Cardiac muscle cell (in vitro differentiated cells and primary cell): ENCODE data around the gene SUFU. TPM values are rescaled to one million over a fixed set of nuclear protein-coding genes. Genes with fewer than 3 reads are reported as not detected.
A peak's percentile ranks its signal among the peaks of the same experiment; 100 is the strongest.

Source experiments
- DNase-seq, 2 donors: peaks; one replicate each; pipeline versions ENCODE4 v3.0.0 to v3.0.0-alpha.2; 2010 to 2017; ENCODE audit warnings: low read depth in 1 of 2, low spot score in 1 of 2
- H3K27ac ChIP-seq: fragments of 200-600 bp; sonication (generic); 2 replicates; pipeline ENCODE4 v1.5.1; 2016
- H3K27me3 ChIP-seq: fragments of 200-600 bp; sonication (generic); 2 replicates; pipeline ENCODE4 v1.6.0; 2016; ENCODE audit warnings: control low read depth
- H3K36me3 ChIP-seq: fragments of 200-600 bp; sonication (generic); 2 replicates; pipeline ENCODE4 v1.5.1; 2016; ENCODE audit warnings: control low read depth
- H3K4me1 ChIP-seq: fragments of 200-600 bp; sonication (generic); 2 replicates; pipeline ENCODE4 v1.8.1; 2017; ENCODE audit warnings: low read depth, mild to moderate bottlenecking, mixed run types
- H3K4me3 ChIP-seq: fragments of 200-600 bp; sonication (generic); 2 replicates; pipeline ENCODE4 v1.5.1; 2016; ENCODE audit warnings: mild to moderate bottlenecking
- H3K9me3 ChIP-seq: fragments of 200-600 bp; sonication (generic); 2 replicates; pipeline ENCODE4 v1.5.1; 2017; ENCODE audit warnings: low read depth, mild to moderate bottlenecking, control low read depth
- polyA plus RNA-seq: library from polyadenylated mRNA; unstranded; fragments of >200 nt; fragmentation: Nextera tagmentation; extraction: Ambion mirVana; gene quantifications from 2 replicates; pipeline ENCODE4 v1.2.1, GENCODE V29; 2016
- total RNA-seq: library from RNA; depleted of rRNA; stranded (reverse); fragments of >200 nt; gene quantifications from 2 replicates; pipeline ENCODE4 v1.2.3, GENCODE V29; 2016
- TF ChIP-seq, protein P1 (sequence below): IDR thresholded peaks from 2 replicates; pipeline ENCODE4 v1.5.1; 2012; ENCODE audit warnings: low read depth, mild to moderate bottlenecking, low read length

Gene SUFU
- total and polyA plus RNA-seq, 2 experiments from 2014 or later = 14.2 to 18.4 TPM

DNA sequence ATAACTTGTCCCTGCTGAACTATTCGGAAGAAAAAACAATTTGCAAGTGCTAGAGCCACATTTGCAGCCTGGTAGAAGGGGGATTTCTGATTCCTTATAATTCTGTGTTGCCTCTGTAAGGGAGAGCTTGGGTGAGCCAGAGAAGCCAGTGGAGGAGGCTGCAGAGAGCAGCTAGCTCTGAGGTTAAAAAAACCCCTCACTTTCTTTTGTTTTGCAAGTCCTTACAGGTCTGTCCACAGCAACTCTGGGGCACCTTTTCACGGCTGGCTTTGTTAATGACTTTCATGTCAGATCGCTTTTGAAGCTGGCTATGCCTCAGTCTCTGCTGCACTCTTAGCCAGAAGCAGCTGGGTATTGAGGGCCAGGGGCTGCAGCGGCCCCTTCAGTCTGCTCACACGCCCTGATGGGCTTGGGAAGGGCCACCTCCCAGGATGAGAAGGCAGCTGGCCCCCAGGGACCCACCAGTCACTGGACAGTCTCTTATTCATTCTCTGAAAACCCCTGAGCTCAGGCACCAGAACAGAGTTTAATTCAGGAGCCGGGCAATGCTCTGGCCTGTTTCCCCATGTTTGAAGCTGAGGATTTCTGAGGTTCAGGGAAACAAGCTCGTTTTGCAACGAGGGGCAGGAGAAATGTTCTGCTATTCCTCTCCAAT lies 171.4 kb downstream of the SUFU start:
- TF ChIP-seq, protein P1, sequence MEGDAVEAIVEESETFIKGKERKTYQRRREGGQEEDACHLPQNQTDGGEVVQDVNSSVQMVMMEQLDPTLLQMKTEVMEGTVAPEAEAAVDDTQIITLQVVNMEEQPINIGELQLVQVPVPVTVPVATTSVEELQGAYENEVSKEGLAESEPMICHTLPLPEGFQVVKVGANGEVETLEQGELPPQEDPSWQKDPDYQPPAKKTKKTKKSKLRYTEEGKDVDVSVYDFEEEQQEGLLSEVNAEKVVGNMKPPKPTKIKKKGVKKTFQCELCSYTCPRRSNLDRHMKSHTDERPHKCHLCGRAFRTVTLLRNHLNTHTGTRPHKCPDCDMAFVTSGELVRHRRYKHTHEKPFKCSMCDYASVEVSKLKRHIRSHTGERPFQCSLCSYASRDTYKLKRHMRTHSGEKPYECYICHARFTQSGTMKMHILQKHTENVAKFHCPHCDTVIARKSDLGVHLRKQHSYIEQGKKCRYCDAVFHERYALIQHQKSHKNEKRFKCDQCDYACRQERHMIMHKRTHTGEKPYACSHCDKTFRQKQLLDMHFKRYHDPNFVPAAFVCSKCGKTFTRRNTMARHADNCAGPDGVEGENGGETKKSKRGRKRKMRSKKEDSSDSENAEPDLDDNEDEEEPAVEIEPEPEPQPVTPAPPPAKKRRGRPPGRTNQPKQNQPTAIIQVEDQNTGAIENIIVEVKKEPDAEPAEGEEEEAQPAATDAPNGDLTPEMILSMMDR = no peak
- Histone ChIP-seq H3K36me3 (no peaks in the 10 kb centered on the region), H3K4me3 (no peak overlapping the region), H3K27ac (peak overlapping the region; percentile 89), H3K9me3 (no peaks in the 10 kb centered on the region), H3K27me3 (no peaks in the 10 kb centered on the region), H3K4me1 (peaks cover 88% of the 10 kb centered on the region)
- peak in 1 of 2 donors; percentile 55 for DNase-seq

DNA sequence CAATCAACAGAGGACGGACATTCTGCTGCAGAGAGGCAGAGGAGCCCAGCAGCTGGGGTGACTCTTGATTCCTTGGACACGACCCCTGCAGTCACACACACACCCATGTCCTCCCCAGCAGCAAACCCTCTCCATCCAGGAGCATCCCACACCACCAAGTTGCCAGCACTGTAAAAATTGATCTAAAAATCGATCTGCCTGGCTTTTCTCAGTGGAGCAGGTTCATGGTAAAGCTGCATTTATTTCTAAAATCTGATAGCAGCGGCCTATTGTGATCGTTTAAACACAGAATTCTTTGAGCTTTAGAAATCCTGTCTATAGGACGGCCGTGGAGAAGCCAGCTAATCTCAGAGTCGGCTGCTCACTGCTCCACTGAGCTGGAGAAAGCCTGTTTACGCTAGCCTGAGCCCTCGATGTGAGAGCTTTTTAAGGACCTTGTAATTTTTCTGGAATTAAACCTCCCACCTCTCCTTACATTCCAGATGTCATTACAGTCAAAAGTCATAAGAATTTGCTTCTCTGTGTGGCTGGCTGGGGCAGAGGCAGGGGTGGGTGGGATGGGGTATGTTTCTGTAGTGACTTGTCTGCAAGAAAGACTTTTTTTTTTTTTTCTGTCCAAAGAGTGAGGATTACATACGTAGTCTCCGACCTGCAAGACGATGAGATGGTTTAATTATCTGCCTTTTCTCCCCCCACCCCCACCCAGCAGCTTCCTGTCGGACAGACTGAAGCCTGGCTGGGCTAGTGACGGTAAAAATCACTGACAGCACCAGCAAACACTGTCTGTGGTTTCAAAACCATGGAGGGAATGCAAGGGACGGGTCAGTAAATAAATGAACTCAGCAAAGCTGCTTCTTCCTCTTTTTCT lies 172.1 kb downstream of the SUFU start:
- TF ChIP-seq, protein P1 = no peak
- Histone ChIP-seq H3K36me3 (no peaks in the 10 kb centered on the region), H3K27ac (peak overlapping the region; percentile 89), H3K4me1 (peaks cover 80% of the 10 kb centered on the region), H3K9me3 (no peaks in the 10 kb centered on the region), H3K27me3 (no peaks in the 10 kb centered on the region), H3K4me3 (no peak overlapping the region)
- DNase-seq = peak in 1 of 2 donors; percentile 95

DNA sequence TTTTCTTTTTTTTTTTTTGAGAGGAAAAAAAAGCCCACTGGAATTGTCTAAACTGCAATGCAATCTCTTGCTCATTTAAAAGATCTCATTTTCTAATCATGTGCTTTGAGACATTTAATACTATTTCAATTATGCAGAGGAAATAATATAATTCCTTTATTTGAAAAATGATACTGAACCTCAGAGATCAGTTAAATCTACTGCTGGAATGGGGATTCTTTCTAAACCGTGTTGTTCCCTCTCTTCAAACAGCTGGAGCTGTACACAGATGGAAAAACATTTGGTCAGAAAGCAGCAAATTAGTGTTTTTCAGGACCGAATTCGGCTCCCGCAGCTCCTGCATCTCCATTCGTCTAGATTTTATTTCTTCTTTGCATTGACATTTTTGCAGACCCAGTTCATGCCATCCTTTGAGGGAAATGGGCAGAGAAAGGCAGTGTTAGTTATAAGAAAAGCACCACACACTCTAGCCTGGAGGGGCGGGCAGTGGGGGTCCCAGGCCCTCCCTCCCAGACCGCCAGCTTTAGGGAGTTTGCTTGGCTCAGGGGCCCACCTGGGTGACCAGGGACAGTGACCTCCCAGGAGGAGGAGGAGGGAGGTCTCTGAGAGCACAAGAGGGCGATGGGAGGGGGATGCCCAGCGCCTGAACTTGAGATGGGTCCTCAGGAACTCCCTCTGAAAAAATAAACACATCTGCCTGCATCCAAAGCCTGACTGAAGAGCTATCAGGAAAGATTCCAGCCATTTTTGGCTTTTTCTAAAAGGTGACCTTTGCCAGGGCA lies 173.0 kb downstream of the SUFU start:
- TF ChIP-seq, protein P1 = no peak
- Histone ChIP-seq H3K27me3 (no peaks in the 10 kb centered on the region), H3K36me3 (no peaks in the 10 kb centered on the region), H3K27ac (peak overlapping the region; percentile 89), H3K4me3 (no peak overlapping the region), H3K9me3 (no peaks in the 10 kb centered on the region), H3K4me1 (peaks cover 74% of the 10 kb centered on the region)
- DNase-seq = no peak

DNA sequence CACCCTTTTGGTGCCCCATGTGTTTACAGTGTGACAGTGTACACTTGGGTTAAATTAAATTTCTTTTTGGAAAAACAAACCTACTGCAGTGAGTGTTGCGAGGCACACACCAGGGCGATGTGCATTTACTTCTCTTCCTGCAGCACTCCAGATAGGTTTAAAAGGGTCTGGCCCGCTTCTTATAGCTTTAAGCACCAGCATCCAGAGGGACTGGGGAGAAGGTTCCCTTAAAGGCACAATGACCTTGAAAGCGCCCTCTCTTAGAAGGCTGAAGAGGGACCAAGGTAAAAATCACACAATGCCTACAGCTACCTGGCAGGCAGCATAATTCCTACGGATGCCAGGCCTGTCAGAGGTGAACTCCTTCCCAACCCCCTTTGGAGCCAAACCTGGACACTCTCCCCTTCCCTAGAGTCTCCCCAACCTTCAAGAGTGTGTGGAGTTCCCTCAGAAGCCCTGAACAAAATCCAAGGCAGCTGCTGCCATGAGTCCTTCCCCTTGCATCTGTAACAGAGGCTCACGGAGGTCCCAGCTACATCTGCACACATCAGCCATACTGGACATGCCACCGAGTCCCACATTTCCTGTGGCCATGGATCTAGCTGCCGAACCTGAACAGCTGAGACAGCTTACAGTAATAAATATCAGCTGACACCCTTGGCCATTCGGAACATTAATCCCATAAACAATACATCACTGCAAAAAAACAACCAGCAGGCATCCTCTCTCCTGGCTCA lies 173.7 kb downstream of the SUFU start:
- H3K27ac ChIP-seq = peak overlapping the region; percentile 89

More for the DNA sequence above, 173.7 kb downstream of the SUFU start:
- no peaks in the 10 kb centered on the region for H3K36me3 ChIP-seq
- H3K27me3 ChIP-seq = no peaks in the 10 kb centered on the region
- H3K4me1 ChIP-seq = peaks cover 69% of the 10 kb centered on the region
- H3K9me3 ChIP-seq = no peaks in the 10 kb centered on the region
- TF ChIP-seq, protein P1 = no peak
- no peak for DNase-seq
- no peak overlapping the region for H3K4me3 ChIP-seq
